ENCODE measurements around the gene MYL1. TPM values are rescaled to one million over a fixed set of nuclear protein-coding genes. Genes with fewer than 3 reads are reported as not detected.

Gene MYL1
- total RNA-seq, 2 experiments from 2014 or later = not detected

DNA sequence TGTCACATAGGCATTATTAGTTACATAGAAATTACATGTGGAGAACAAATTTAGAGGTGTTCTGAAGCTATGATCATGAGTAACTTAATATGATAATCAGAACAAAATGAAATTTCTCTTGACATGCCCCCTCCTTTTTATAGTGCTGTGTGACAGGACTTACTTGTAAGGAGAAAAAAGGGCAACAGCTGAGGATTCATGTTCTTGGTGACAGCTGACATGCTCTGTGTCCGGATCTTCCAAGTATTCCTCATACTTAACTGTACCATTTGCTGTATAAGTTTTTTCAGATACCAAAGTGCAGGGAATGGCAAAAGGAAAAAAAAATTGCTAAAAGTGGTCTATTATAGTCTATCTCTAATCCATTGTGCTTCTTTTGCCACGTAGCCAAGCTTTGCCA lies 3.5 kb upstream of the MYL1 start:
- Mint-ChIP-seq H3K27me3 (no peaks in the 10 kb centered on the region), H3K9me3 (no peaks in the 10 kb centered on the region), H3K4me1 (ENCODE audit: low read depth) (no peaks in the 10 kb centered on the region), H3K27ac (no peak overlapping the region), H3K4me3 (no peak overlapping the region), H3K36me3 (ENCODE audit: low read depth) (no peaks in the 10 kb centered on the region)
- TF ChIP-seq, protein P1, sequence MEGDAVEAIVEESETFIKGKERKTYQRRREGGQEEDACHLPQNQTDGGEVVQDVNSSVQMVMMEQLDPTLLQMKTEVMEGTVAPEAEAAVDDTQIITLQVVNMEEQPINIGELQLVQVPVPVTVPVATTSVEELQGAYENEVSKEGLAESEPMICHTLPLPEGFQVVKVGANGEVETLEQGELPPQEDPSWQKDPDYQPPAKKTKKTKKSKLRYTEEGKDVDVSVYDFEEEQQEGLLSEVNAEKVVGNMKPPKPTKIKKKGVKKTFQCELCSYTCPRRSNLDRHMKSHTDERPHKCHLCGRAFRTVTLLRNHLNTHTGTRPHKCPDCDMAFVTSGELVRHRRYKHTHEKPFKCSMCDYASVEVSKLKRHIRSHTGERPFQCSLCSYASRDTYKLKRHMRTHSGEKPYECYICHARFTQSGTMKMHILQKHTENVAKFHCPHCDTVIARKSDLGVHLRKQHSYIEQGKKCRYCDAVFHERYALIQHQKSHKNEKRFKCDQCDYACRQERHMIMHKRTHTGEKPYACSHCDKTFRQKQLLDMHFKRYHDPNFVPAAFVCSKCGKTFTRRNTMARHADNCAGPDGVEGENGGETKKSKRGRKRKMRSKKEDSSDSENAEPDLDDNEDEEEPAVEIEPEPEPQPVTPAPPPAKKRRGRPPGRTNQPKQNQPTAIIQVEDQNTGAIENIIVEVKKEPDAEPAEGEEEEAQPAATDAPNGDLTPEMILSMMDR (IDR thresholded peaks at IDR 0.05) = no peak
- ChIA-PET CTCF (no interaction called here), POLR2A (no interaction called here)
- DNase-seq (no peak), ATAC-seq (no peak)
- intact Hi-C loops (cut with micrococcal nuclease) = no loop called here

DNA sequence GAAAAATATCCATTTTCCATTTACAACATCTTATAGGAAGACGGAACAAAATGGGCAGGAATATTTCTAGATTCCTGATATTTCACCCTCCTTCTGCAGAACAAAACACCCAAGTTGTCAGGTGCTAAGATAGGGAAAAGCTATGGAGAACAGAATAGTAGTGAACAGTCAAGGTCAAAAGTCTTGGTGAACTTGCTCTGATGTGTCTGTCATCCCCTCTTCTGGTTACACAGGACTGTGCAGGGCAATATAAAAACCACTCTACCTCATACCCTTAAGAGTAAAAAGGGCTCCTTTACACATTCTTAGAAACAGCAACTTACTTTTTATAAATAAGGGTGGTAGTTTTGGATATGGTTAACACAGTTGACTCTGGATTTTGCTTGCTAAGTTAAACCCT lies 4.4 kb downstream of the MYL1 start:
- Mint-ChIP-seq H3K27ac (no peak overlapping the region), H3K4me1 (ENCODE audit: low read depth) (no peaks in the 10 kb centered on the region), H3K4me3 (no peak overlapping the region), H3K27me3 (no peaks in the 10 kb centered on the region), H3K9me3 (no peaks in the 10 kb centered on the region), H3K36me3 (ENCODE audit: low read depth) (no peaks in the 10 kb centered on the region)
- intact Hi-C loops (cut with micrococcal nuclease) = no loop called here
- TF ChIP-seq, protein P1 (IDR thresholded peaks at IDR 0.05) = no peak
- DNase-seq (no peak), ATAC-seq (no peak)
- ChIA-PET POLR2A (no interaction called here), CTCF (no interaction called here)

DNA sequence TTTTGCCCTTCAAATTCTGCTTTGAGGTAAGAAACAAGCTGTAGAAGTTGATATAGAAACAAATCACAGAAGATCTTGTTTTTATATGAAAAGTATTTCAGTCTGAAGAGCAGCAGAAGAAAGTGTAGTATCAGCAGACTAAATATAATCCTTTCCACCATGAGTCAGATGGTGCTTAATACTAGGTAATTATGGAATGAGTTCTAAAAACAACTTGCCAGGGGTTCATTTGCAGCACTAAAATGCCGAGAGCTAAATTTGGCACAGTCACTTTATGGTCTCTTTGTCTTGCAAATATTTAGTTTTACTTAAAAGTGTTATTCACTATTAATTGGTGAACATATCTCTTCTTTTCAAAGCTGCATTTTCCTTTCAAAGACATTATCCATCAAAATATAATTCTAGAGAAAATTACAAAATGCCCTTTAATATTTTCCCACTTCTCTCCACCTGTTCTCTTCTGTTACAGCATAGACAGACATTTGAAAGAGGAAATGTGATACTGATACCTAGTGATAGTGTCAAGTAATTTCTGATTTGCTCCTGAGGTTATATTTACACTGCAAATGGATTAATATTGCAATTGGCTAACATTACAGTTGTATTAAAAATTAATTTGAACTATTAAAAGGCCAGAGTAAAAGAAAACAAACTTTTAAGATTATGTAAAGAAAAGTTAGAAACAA lies 5.3 kb downstream of the MYL1 start:
- no peak for ATAC-seq
- Mint-ChIP-seq H3K27ac (no peak overlapping the region), H3K36me3 (ENCODE audit: low read depth) (no peaks in the 10 kb centered on the region), H3K9me3 (no peaks in the 10 kb centered on the region), H3K4me1 (ENCODE audit: low read depth) (no peaks in the 10 kb centered on the region), H3K27me3 (no peaks in the 10 kb centered on the region), H3K4me3 (no peak overlapping the region)
- ChIA-PET CTCF (no interaction called here), POLR2A (no interaction called here)
- no peak for DNase-seq
- intact Hi-C loops (cut with micrococcal nuclease) = no loop called here
- TF ChIP-seq, protein P1 (IDR thresholded peaks at IDR 0.05) = no peak

DNA sequence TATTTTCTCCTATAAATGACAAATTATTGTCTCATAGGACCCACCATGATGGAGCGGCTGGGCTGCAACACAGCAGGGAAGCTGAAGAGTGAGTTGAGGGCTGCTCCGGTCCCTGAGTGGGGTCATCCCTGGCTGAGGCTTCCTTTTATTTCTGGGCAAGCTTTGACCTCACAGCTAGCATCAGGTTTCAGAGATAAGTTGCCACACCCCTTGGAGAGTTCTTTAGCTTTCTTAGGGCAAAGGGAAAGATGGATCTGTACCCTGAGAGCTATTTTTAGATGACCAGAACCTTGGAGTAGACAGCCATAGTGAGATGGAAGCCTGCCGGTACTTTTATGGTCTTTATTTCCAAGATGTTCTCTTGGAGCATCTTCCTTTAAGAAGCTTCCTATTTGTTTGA lies 11.5 kb downstream of the MYL1 start:
- H3K9me3 Mint-ChIP-seq = no peaks in the 10 kb centered on the region
- DNase-seq = no peak
- no peak overlapping the region for H3K4me3 Mint-ChIP-seq
- no peaks in the 10 kb centered on the region for H3K36me3 Mint-ChIP-seq (ENCODE audit: low read depth)
- POLR2A ChIA-PET = interaction anchor here (0.6 kb wide), 1 partner anchor 139 kb away, joined by 3 read pairs; no protein-coding TSS in a partner anchor
- CTCF ChIA-PET = interaction anchor here (1.0 kb wide), 1 partner anchor 9 kb away, joined by 4 read pairs; no protein-coding TSS in a partner anchor
- intact Hi-C loops (cut with micrococcal nuclease) = no loop called here
- H3K4me1 Mint-ChIP-seq (ENCODE audit: low read depth) = no peaks in the 10 kb centered on the region
- ATAC-seq = no peak
- H3K27me3 Mint-ChIP-seq = peaks cover 3% of the 10 kb centered on the region
- TF ChIP-seq, protein P1 (IDR thresholded peaks at IDR 0.05) = no peak
- no peak overlapping the region for H3K27ac Mint-ChIP-seq

DNA sequence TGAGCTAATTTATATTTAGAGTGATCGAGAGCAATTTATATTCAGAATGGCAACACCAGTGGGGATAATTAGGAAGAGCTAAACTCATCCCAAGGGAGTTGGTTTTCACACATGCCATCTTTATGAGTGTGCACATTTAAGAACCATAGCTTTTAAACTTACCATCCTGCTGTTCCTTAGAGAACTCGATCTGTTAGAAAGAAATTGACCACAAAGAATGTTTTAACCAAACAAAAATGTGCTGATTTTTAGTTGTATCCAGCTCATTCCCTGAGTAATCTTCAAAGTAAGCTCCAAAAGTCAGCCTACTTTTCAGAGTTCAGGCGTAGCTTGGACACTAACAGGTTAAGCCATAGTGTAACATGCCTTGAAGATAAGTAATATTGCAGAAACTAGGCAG lies 12.6 kb downstream of the MYL1 start:
- POLR2A ChIA-PET = no interaction called here
- H3K27ac Mint-ChIP-seq = no peak overlapping the region
- H3K9me3 Mint-ChIP-seq = no peaks in the 10 kb centered on the region
- no peaks in the 10 kb centered on the region for H3K36me3 Mint-ChIP-seq (ENCODE audit: low read depth)
- no peak overlapping the region for H3K4me3 Mint-ChIP-seq
- TF ChIP-seq, protein P1 (IDR thresholded peaks at IDR 0.05) = no peak
- no peaks in the 10 kb centered on the region for H3K4me1 Mint-ChIP-seq (ENCODE audit: low read depth)
- no peak for ATAC-seq
- intact Hi-C loops (cut with micrococcal nuclease) = no loop called here
- DNase-seq = no peak
- H3K27me3 Mint-ChIP-seq = peaks cover 3% of the 10 kb centered on the region
- CTCF ChIA-PET = no interaction called here
